NCI-H2029 treated with DMSO at 0.1 percent for 48 hours (cell line): ENCODE measurements around the gene DNAJC3.
"Not testable (repeated sequence)": the region's sequence is repeated elsewhere in the genome, so short reads cannot be mapped to it uniquely, and the experiment has no call there.

Experiments
- DNase-seq: peaks from one replicate; lab custom pipeline; 2025; lab: John Stamatoyannopoulos, UW

The DNAJC3 gene

DNA sequence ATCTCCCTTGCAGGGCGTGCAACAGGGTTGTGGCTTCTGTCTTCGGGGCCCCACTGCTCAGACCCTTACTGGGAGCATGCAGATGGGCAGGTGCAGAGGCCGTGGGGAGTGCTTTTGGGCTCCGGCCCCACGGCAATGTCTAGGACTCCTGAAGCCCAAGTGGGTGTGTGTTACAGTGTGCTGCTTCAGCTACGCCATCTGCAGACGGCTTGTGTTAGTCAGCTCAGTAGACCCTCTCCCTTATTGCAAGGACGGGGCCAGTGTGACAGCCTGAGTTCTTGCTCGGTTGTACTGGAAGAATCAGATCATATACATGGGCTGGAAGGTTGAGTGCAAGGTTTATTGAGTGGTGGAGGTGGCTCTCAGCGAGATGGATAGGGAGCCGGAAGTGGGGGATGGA, 39.3 kb downstream of the DNAJC3 start:
- DNase-seq: no peak

DNA sequence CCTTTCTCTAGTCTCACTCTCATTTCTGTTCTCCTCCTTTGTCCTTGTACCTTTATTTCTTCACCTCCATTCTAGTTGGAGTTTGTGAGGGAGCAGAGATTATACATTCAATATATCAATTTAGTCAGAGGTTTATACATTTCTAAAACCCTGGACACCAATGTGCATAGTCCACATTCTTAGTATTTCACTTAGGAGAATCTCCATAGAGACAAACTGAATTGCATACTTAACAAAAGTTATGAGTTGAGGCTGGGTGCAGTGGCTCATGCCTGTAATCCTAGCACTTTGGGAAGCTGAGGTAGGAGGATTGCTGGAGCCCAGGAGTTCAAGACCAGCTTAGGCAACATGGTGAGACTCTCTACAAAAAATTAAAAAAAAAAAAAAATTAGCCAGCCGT, 45.3 kb downstream of the DNAJC3 start:
- DNase-seq: no peak

DNA sequence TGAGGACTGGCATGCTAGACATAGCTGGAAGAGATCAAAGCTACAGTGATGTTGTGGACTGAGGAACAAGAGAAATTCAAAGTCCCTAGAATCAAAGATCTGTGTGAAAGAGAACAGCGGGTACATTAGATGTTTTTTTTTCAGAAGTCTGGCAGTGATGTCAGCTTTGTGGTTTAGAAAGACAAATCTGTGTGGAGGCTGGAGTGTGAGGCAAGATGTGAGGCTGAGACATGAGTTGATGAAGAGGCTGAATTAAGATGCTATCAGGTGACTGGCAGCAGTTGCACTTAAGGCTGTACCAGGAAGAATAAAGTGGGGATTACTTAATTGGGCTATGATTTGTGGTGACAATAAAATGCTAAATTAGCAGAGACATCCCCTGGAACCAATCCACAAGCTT, 46.5 kb downstream of the DNAJC3 start:
- DNase-seq: no peak

DNA sequence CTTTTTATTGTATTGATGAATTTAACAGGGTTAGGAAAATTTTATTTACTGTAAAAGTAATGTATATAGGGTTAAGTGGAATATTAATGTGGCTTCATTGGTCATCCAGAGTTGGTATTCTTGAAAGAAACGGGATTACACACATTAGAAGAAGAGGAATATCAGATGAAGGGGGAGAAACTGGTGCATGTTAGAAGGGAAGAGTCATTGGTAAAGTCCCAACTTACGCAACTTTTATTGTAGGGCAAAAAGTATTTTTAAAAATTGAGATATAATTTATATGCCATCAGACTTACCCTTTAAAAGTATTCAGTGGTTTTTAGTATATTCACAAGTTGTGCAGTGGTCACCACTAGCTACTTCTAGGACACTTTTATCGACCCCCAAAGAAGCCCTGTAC, 47.3 kb downstream of the DNAJC3 start:
- DNase-seq: no peak

DNA sequence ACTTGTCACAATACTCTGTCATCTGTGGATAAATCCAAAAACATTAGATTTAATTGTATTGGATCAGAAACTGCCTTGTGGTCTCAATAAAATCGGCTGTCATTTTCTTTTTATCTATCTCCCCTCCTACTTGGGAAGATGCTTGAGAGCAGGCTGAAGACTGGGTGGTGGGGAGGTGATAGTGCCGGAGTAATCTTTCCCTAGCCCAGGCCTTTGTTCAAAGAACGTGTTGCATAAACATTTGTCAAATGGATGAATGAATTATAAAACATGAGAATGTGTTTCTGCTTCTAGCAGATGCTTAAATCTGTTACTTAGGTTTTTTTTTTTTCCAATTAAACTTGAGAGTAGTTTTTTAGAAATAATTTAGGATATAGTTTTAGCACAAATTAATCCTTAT, 49.9 kb downstream of the DNAJC3 start:
- DNase-seq: no peak

DNA sequence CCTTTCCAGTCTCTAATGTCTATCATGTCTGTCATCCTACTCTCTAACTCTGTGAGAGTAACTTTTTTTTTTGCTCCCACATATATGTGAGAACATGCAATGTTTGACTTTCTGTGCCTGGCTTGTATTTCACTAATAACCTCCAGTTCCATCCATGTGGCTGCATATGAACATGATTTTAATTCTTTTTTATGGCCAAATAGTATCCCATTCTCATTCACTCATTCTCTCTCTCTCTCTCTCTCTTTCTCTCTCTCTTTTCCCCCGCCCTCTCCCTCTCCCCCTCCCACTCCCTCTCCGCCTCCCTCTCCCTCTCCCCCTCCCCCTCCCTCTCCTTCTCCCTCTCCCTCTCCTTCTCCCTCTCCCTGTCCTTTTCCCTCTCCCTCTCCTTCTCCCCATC, 52.0 kb downstream of the DNAJC3 start:
- no peak for DNase-seq

DNA sequence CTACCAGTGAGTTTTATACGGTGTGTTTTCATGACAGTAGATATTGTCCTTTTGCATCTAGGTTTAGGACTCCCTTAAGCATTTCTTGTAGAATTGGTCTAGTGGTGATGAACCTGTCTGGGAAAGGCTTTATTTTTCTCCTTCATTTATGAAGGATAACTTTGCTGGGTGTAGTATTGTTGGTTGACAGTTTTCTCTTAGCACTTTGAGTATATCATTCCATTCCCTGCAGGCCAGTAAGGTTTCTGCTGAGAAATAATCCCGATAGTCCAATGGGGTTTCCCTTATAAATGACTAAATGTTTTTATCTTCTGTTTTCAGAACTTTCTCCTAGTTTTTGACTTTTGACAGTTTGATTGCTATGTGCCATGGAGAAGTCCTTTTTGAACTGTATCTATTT, 57.2 kb downstream of the DNAJC3 start:
- no peak for DNase-seq

DNA sequence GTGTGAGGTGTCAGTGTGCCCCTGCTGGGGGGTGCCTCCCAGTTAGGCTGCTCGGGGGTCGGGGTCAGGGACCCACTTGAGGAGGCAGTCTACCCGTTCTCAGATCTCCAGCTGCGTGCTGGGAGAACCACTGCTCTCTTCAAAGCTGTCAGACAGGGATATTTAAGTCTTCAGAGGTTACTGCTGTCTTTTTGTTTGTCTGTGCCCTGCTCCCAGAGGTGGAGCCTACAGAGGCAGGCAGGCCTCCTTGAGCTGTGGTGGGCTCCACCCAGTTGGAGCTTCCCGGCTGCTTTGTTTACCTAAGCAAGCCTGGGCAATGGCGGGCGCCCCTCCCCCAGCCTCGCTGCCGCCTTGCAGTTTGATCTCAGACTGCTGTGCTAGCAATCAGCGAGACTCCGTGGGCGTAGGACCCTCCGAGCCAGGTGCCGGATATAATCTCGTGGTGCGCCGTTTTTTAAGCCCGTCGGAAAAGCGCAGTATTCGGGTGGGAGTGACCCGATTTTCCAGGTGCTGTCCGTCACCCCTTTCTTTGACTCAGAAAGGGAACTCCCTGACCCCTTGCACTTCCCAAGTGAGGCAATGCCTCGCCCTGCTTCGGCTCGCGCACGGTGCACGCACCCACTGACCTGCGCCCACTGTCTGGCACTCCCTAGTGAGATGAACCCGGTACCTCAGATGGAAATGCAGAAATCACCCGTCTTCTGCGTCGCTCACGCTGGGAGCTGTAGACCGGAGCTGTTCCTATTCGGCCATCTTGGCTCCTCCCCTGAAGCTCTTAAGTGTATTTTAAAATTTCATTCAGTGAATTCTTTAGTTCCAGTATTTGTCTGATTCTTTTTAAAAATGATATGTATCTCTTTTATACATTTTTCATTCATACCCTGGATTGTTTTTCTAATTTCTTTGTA, 63.4 kb downstream of the DNAJC3 start:
- not testable (repeated sequence) for DNase-seq

DNA sequence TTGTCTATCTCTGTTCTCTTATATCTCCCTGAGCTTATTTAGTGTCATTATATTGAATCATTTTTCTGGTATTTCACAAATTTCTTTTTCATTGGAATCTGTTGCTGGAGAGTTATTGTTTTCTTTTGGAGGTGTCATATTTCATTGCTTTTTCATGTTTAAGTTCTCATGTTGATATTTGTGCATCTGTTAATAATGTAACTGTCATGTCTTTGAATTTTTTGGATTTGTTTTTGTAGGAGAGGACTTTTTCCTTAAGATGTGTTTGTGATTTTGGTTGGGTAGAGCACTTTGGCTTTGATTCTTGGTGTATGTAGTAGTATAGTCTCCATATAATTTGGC, 64.0 kb downstream of the DNAJC3 start:
- no peak for DNase-seq

DNA sequence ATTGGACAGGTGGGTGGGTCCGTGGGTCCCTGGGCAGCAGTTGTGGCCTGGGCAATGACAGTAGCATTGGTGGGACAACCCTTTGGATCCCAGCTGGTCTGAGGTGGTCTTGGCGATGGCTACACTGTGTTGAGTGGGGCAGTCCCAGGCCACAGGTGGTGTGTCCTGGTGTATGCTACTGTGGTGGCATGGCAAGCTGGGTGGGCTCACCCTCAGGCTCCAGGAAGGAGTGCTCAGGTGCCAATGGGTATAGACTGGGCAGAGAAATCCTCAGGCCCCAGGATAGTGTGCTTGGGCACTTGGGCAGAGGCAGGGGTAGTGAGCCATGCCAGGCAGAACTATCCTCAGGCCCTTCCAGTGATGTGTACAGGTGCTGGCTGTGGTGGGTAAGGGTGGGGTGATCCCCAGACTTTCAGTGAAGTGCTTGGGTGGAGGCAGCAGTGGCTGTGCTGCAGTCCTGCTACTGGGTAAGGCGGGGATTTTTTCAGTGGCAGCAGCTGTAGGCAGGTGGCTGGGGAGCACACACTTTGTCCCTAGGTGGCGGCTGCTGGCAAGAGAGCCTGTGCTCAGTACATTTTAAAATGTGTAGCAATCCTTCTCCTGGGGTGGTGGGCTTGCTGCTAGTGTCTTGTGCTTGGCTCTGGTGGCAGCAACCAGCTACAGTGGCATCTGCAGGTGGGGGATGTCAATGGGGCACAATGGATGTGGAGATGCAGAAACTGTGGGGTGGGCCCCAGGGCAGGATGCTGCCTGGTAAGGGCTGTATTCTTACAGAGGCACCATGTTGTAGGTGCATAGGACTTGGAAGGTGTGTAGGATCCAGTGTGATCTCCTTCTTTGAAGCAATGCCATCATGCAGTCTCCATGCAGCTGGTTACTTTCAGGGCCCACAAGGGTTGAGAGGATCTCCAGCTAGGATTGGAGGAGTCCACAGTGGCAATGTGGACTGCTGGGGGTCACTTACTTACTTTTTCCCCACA, 64.9 kb downstream of the DNAJC3 start:
- DNase-seq: no peak

DNA sequence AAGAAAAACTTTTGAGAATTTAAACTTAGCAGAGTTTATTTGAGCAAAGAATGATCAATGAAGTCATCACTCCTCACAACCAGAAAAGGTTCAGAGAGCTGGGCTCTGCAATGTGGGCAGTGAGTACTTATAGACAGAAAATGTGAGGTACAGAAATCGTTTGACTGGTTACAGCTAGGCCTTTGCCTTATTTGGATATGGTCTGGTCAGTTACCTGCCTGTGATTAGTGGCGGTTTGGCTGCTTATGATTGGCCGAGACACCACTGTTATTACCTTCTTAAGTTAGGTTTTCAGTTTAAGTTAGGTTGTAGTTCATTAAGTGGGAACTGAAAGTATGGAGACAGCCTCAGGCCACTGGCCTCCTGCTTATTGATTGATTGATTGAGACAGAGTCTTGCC, 66.3 kb downstream of the DNAJC3 start:
- DNase-seq: no peak

DNA sequence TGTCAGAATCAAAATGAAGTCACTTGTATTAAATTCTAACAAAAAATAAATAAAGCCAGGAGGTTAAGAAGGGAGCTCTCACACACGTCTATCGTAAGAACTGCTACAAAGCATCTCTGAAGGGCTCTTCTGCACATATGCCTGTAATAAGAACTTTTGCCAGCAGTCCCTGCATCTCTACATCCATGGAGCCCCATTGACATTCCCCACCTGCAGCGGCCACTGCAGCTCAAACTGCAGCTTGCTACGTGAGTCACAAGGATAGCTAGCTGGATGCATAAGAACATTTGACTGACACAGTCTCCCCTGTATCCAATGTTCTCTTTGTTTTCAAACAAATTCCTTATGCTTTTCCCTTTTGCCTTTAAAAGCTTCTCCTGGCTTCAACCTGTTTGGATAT, 68.3 kb downstream of the DNAJC3 start:
- DNase-seq: no peak

DNA sequence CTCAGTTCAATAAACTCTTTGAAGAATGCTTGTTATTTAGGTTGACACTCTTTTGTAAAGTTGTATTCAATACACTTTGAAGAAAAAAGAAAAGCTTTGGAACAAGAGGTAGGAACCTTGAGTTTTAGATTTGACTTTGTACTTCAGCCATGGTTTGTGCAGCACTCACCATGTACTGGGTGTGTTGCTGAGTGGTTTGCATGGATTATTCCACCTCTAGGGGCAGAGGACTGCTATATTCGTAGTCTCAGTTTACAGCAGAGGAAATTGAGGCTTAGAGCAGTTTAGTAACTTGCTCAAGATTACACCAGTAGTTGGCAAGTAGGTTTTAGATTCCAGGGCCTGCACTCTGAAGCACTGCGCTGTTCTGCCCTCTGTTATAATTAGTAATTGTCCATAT, 68.8 kb downstream of the DNAJC3 start:
- DNase-seq: no peak

DNA sequence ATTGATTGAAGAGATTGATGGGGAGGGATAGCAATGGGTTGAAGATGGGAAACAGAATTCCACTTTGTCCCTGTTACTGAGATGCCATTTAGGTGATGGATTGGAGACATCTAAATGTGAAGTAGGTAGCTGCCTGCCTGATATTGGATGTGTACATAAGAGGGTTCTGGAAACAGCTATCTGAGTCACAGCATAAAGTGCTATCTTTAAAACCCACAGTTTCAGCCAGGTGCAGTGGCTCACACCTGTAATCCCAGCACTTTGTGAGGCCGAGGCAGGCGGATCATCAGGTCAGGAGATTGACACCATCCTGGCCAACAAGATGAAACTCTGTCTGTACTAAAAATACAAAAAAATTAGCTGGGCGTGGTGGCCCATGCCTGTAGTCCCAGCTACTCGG, 72.6 kb downstream of the DNAJC3 start:
- DNase-seq: no peak

DNA sequence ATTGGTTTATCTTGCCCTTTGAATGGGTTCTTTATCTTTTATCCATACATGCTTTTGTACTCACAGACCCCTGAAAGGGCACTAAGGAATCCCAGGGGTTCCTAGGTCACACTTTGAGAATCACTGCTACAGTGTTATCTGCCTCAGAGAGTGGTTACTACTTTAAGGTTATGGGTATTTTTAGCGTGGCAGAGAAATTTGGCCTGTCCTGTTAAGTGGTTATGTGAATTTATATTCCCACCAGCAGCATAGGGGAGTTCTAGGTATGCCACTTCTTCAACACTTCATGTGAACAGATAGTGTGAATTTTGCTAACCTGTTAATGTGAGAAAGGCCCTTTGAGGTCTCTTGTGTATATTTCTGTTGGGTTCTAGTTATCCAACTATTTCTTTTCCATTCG, 75.7 kb downstream of the DNAJC3 start:
- no peak for DNase-seq

DNA sequence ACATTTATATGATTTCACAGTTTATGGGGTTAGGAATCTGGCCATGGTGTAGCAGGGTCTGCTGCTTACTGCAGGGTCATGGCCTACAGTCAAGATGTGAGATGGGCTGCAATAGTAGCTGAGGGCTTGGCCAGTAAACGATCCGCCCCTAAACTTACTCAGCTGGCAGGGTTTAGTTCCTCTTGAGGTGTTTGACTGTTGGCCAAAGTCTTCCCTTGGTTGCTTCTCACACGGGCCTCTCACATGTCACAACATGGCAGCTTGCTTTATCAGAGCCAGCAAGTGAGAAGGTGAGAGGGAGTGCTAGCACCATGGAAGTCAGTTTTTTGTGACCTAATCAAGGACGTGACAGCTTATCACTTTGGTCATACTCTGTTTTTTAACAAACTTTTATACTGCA, 77.1 kb downstream of the DNAJC3 start:
- DNase-seq: no peak

DNA sequence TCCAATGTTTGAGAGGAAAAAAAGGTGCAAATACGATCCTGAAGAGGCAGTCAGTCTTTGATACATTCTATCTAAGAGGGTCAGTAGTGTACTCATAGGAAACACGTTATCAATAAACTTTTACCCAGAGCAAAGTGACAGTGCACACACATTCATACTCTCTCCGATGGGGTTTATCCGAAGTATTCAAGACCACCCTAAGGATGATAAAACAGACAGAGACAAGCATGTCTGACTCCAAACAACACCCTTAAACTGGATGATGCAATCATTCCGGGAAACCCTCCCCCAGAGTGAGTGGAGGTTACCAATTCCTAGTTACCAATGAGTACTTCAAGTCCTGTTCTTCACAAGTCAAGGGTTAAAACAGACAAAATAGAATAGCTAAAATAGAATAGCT, 79.1 kb downstream of the DNAJC3 start:
- DNase-seq: no peak

DNA sequence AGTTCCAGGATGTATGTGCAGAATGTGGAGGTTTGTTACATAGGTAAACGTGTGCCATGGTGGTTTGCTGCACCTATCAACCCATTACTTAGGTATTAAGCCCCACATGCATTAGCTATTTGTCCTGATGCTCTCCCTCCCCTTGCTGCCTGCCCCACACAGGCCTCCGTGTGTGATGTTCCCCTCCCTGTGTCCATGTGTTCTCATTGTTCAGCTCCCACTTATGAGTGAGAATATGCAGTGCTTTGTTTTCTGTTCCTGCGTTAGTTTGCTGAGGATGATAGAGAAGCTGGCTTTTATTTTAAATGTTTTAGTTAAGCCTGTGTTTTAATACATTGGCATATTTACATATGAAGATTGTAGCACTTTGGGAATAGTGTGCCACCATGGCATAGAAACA, 85.7 kb downstream of the DNAJC3 start:
- not testable (repeated sequence) for DNase-seq

DNA sequence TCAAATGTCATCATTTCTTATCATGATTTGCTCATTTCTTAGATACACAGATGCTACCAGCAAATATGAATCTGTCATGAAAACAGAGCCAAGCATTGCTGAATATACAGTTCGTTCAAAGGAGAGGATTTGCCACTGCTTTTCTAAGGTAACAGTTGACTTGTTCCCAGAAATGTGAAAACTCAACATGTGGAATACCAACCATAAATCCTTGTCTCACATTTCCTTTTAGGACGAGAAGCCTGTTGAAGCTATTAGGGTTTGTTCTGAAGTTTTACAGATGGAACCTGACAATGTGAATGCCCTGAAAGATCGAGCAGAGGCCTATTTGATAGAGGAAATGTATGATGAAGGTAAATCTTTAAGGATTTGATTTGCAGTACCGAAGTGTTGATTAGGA, 86.7 kb downstream of the DNAJC3 start:
- no peak for DNase-seq

DNA sequence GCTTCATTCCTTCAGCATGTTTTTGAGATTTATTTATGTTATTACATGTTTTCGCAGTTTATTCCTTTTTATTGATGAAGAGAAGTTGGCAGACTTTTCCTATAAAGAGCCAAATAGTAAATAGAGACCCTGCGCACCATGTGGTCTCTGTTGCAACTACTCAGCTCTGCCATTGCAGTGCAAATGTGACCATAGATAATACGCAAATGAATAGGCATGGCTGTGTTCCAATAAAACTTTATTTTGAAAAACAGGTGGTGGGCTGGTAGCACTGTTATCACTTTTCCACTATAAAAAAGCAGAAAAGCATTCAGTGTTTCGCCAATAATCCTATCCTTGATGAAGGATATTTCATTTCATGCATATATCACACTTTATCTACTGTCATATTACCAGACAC, 95.0 kb downstream of the DNAJC3 start:
- DNase-seq: no peak

DNA sequence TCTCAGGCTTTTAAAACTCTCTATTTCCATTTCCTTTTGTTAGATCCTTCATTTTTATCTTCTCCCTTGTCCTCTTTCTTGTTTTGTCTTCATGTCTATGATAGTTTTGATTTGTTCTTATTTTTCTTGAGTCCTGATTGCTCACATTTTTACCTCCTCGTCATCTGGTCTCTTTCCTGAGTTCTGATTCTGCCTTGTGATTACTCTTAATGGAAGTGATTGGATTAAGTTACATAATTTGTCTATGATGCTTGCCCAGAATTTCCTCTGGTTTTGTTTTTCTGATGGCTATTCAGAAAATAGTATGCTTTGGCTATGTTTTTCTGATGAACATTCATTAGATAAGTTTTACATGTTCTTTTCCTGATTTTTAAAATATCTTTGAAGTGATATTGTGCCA, 102.6 kb downstream of the DNAJC3 start:
- no peak for DNase-seq

DNA sequence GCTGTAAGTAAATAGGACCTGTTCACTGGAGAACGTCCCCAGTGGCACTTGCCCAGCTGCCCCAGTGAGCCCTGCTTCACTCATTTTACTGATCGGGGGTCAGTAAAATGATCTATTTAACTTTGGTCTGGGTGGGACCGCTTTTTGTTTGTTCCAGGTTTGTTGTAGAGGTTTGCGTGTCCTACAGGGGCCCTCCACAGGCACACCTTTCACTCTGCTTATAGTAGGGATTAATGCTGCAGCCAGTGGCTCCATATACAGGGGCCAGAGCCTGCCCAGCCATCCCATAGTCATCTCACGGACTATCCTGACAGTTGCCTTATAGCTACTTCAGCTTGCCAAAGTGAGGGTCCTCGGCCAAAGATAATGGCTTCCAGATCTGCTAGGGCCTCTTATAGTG, 104.1 kb downstream of the DNAJC3 start:
- DNase-seq: no peak

DNA sequence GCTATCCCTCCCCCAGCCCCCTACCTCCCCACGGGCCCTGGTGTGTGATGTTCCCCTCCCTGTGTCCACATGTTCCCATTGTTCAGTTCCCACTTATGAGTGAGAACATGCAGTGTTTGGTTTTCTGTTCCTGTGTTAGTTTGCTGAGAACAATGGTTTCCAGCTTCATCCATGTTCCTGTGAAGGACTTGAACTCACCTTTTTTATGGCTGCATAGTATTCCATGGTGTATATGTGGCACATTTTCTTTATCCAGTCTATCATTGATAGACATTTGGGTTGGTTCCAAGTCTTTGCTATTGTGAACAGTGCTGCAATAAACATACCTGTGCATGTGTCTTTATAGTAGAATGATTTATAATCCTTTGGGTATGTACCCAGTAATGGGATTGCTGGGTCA, 105.0 kb downstream of the DNAJC3 start:
- not testable (repeated sequence) for DNase-seq
